Measurements from ENCODE around the gene GRIN2A.

GRIN2A gene

DNA sequence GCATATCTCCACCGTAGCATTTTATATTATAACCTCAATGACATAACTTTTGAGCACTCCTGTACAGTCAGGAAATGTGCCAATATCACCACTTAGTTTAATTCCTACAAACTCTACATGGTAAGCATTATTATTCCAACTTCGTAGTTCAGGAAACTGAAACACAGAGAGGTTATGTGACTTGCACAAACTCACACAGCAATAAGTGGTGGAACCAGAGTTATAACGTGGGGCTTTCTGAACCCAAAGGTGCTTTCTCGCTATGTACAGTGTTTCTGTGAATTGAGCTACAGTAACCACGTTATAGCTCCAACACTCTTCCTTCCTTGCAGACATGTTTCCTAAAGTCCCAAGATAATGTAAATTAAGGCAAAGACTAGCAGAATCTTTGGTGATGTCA, 330.2 kb downstream of the GRIN2A start:
- no peak for DNase-seq (ENCODE audit: low read depth)

DNA sequence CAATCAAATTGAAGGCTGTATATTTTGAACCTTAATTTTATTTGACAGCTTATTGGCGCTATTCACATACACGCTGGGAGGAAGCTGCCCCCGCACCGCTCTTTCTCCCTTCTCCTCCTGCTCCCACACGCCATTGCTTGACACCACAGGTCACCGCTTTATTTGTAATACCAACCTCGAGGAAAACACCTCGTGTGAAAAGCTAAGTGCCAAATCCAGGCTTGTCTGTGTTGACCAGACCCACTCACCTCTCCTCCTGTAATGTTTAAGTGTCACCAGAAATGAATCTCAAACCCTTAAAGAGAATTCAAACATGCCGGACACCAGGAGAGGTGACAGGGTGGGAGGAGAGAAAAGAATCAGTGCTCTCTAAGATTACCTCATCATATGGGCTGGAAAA, 331.4 kb downstream of the GRIN2A start:
- DNase-seq (ENCODE audit: low read depth) = no peak

DNA sequence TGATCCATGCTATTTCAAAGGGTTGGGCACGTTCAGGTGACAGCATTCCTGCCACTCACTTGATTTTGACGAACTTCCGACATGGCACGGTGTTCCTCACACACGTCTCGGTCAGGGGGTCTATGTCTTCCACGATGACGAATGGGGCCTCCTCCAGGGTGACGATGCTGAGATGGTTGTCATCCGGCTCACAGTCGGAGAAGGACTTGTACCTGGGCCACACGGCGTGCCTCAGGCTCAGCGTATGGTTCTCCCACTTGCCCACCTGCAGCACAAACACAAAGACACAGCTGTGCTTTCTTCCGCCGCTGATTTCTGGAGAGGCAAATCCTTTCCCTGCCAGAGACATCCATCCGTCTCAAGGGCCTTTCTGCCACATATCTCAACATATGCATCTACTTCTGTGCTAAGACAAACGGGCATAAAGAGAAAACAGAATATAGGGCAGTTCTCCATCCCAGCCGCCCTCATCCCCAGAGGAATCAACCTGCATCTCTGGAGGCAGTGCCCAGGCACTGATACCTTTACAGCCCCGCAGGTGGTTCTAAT, 332.5 kb downstream of the GRIN2A start:
- DNase-seq (ENCODE audit: low read depth) = no peak

DNA sequence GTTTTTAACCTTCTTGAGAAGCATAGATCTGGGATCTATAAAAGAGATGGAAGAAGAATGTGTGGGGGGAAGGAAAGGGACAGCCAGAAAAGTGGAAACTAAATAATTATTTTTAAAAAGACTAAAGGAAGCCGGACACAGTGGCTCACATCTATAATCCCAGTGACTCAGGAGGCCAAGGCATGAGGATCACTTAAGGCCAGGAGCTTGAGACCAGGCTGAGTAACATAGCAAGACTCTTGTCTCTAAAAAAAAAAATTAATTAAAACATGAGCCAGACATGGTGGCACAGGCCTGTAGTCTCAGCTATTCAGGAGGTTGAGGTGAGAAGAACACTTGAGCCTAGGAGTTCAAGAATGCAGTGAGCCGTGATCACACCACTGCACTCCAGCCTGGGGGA, 335.1 kb downstream of the GRIN2A start:
- DNase-seq (ENCODE audit: low read depth) = no peak

DNA sequence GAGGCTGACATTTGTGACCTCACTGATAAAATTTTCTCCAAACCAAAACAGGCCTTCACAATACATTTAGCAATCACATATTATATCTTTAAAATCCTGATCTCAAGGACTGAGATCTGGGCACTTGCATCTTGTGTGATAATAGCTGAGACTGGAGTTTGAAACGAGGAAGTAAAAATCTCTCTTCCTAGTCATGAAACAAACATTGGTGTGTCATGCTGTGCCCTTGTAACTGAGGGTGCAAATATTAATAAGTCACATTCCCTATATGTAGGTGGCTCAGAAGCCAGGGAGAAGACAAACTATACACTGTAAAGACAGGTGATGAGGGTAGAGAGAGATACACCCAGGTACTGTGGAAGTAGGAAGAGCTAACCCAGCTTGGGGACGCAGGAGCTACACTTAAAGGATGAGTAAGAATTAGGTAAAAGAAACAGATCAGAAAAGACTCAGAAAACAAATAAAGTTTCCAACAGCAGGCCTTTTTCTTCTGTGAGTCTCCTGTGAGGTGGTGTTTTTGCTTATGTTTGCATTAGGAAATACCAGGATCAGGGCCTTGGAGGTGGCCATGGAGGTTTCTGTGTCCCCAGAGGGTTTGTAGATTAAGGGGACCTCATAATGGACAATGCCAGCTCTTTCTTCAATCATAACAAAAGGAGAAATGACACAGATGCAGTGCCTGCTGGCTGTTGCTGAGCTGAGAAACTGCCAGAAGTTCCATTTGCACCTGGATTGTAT, 335.7 kb downstream of the GRIN2A start:
- no peak for DNase-seq (ENCODE audit: low read depth)

DNA sequence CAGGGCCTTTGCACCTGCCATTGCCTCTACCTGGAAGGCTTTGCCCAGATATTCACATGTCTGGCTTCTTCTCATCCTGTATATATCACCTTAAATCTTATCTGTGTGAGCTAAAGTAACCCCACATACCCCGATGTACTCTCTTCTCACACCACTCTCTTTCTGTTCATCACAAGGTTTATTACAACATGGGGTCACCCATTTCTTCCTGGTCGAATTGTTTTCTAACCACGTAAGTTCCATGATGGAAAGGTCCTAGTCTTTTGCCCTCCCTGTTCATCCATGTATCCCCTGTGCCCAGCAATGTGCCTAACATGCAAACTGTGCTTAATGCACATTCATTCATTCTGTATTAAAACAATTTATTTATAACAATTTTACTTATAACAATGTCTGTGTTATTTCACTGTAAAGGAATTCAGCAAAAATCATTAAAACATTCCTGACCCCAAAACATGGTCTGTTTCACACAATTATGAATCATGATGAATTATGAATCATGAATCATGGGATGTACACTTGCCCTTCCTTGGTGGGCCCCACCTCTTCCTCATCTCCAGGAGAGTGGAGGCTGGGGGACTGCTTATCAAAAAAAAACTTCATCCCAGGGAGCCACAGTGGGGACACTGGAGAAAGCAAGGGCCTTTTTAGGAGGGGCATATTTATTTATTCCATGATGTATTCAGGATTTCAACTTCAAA, 336.4 kb downstream of the GRIN2A start:
- DNase-seq (ENCODE audit: low read depth) = no peak

DNA sequence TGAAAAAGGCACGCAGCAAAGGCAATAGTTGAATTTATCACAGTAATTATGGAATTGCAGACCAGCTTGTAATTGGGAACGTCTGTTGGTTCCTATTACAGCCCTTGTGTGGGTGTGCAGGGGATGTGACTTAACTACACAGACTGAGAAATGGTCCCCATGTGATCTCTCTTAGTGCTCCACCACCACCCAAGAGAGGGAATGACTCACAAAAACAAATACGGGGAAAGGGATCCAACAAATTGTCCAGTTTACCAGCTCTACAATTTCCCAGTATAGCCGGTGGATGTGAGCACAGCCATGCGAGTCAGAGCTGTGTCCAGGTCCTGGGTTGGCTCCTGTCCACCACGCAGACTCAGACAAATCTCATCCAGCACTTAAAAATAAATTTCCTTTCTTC, 337.9 kb downstream of the GRIN2A start:
- DNase-seq (ENCODE audit: low read depth) = no peak

DNA sequence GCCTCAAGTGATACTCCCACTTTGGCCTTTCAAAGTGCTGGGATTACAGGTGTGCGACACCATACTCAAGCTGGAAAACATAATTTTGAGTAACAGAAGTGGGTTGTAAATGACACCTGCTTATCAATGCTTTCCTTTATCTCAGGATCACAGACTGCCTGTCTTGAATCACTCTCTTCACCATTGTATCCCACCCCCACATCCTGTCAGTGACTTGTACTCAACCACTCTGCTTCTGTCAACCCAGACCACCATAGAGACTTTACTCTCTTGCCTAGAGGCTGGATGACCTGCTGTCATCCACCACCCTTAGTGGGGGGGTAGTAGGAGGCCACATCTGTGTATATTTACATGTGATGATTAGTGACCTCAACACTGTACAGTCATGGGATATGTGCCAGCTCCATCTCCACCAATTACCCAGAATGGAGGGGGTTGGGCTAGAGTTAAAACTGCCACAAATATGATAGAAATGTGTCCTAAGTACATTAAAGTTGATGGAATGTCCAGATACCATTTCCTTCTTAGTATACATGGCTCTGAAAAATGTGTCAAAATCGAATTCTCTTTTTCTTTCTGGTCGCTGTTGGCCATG, 338.7 kb downstream of the GRIN2A start:
- DNase-seq (ENCODE audit: low read depth) = no peak

DNA sequence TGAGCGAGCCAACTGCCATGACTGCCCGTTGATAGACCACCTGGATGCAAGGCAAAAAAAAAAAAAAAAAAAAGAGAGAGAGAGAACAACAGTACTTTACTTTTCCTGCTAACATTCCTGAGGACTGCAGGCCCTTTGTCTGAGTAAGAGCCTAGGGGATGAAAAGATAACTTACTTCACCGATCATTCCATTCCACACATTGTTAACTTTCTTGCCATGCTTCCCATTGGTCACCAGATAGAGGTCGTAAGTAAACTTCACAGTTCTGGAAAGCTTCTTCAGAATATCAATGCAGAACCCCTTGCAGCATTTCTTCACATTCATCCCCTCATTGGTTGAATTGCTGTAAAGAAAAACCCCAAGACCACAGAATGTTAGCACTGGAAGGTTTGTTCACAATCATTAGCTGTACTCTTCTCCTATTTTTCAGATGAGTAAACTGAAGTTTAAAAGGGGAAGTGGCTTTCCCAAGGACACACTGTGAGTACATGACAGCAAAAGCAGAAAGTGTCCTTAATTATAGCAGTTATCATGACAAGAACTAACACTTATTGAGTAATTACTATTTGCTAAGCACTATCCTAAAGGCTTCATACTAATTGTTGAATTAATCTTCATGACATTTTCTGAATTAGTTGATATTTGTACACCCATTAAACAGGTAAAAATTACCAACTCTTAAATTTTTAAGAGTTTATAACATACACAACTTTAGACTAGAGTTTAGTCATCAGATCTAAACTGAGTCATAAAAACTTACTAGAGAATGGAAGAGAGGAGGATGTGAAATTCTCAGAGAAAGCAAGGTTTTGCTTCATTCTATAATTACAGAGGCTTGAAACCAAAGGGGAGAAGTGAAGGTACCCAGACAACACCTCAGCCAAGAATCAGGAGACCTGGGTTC, 341.2 kb downstream of the GRIN2A start:
- no peak for DNase-seq (ENCODE audit: low read depth)

DNA sequence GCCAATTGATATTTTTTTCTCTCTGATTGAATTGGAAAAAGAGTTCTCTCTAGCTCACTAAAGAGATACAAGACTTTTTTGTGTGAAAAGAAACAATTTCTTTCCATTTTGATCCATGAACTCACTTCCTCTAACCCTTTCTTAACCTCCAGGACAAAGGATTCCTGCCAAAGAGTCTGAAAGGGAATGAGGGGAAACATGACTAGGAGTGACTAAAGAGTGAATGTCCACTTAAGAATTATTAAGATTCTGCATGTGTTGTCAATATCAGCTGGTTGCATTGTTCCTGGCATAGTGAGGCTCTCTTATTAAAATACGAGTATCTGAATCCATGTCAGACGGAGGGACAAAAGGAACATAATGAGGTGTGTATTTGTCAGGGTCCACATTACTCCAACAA, 344.7 kb downstream of the GRIN2A start:
- DNase-seq (ENCODE audit: low read depth) = no peak

DNA sequence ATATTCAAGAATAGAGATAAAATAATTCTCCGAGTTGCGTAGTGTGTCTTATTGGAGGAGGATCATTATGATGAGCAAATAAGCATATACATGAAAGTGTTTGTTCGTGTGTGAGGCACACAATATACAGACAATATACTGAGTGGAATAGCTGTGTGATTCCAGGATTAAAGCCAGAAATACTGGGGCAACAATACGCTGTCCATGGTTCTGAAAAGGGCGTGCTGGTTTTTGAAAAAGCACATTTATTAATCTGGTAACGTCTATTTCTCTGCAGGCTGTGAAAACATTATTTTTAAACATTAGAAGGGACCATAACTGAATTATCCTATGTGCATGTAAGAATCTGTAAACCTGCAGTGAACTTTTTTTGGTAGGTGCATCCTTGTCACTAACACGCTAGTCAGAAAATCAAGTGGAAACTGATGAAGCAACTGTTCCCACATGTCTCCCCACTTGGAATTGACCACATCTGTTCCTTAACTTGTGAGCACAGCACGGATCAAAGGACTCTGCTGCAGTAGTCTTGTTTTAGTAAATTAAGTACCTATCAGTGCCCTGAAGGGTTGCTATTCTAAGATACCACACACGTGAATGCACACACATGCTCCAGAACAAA, 346.0 kb downstream of the GRIN2A start:
- DNase-seq (ENCODE audit: low read depth) = no peak

DNA sequence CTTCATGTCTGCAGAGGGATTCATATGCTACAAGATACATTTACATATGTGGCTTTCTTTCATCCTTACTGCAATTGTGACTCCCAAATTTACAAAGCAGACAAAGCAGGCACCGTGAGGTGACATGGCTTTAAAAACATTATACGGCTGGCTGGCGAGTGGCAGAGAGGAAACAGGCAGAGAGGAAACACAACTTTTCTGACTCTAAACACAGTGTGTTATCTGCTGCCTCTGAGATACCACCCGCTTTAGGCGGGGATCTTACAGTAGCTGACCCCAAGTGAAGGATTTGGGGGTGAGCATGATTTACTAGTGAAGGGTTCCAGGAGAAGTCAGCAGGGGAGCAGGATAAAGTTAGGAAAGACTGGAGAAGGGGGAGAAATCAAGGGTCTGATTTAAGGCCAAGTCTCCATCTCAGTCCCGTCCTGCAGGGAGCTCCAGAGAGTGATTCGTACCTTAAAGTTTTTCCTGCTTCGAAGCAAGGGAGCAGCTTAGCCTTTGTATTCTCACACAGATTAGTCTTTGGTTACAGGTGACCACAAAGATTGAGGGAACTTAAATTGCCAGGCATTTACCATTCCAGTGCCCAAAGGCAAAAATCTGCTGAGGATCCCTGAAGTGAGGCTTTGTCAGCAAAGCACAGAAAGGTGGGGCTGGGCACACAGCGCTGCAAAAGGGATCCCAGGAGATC, 355.0 kb downstream of the GRIN2A start:
- DNase-seq (ENCODE audit: low read depth) = no peak

DNA sequence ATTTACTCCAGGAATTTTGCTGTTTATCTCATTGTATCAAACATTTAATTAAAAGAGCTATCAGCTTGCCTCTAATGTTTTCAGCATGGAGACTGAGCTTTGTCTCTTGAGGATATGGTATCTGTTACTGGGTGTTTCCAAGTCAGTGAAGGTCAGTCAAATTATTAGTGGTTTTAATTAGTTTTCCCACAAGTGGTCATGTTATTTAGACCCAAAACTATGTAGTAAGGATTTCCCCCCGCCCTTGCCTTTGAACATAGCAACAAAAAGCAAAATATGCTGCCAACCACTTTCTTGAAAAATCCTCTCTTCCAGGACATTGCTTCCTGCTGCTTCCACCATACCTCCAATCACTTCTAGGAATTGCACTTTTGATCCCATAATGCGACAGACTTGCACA, 355.6 kb downstream of the GRIN2A start:
- DNase-seq (ENCODE audit: low read depth) = no peak

DNA sequence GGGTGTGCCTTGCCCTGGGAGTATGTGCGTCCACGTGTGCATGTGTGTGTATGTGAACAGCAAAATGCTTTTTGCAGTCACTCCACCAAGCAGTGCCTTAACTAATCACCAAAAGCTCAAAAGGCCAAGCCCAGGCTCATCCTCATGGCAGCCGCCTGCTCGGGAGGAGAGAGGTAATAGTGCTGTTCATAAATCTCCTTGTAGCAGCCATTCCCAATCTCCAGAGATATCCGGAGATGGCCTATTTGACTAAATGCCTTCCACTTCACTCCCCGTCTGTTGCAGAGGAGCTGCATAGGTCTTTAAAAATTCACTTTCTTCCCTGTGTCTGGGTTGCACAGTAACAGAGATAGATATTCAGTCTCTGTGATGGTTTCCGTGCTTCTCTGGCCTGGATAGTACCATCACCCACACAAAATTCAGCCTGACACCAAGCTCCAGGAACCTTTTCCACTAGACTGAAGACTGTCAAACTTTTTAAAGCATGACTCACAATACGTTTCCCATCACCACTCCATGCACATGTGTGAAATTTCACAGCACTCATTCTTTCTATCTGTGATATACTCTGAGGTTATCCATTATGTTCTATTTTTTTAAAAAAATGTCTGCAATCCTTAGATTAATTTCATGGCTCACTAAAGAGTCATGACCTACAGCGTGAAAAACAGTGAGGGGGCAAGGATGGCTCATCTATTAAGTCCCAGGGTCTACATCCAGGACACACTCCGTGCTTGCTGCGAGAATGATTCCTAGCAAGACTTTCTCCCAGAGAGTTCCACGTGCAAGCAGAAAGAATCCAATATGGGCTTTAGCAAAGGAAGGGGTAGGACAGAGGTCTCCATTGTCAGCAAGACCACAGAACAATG, 357.8 kb downstream of the GRIN2A start:
- no peak for DNase-seq (ENCODE audit: low read depth)

DNA sequence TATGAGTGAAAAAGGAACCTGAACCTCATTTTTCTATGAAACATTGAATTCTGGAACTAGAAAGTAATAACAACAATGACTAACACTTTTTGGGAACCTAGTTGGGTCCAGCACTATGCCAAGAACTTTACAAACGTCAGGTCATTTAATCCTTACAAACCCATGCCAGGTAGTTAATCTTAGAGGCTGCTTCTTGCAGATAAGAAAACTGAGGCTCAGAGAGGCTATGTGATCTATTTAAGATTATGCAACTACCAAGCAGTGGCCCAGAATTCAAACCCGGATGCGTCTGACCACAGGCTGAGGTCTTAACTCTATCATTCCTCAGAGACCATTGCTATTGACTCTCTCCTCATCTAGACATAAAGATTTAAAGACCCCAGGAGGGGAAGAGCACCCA, 358.7 kb downstream of the GRIN2A start:
- DNase-seq (ENCODE audit: low read depth) = no peak

DNA sequence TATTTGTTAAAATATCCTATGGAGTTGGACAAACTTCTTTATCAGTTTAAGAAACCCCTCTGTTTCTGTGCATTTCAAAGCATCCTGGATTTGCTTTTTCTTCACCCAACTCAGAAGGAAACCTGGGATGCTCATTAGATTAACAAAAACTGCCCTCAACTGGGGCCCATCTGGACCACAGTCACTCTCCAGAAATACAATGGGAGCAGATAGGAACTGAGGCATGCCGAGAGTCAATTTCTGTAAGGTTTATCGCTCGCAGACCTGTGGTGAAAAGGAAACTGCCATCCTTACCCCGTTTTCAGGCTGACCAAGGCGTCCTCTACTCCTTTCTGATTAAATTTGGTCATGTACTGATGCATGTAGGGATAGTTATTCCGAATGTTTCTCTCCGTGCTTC, 360.3 kb downstream of the GRIN2A start:
- no peak for DNase-seq (ENCODE audit: low read depth)

DNA sequence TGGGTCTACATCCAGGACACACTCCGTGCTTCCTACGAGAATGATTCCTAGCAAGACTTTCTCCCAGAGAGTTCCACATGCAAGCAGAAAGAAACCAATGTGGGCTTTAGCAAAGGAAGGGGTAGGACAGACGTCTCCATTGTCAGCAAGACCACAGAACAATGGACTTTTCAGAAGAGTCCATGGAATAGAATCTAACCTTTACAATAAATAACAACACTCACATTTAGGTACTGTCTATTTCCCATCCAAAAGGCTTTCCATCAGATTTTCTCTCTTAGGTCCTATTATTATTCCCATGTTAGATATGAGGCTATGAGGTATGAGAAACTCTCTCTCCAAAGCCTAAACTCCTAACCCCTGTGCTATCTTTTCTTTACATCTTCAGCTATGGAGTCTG, 360.9 kb downstream of the GRIN2A start:
- DNase-seq (ENCODE audit: low read depth) = no peak

DNA sequence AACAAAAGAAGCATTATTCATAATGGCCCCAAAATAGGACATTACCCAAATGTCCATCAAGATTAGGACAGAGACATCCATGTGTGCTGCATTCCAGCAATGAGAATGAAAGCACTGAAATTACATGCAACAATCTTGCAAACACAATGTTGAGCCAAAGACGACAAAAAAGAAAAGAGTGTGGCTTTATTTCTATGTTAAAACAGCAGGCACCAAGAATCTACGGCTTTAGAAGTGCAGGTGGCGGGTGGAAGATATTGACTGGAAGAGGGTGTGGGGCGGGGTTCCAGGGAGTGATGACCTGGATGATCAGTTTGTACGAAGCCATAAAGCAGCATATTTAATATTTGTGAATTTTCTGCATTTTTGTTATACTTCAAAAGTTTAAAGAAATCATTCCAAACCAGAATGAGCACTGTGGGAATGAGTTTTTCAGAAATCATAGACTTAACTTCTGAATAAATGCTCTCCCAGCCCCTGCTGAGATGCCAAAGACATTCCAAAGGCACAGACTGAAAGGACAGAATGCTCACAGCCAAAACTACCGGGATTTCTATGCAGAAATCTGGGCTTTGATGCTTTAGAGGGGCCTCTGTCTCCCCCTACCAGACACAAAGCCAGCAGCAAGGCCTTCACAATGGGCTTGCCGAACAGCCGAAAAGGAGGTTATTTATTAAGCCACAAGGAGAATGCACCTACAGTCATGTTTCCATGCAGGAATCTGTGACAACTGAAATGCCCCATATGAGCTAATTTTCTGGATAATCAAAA, 361.6 kb downstream of the GRIN2A start:
- DNase-seq (ENCODE audit: low read depth) = no peak

DNA sequence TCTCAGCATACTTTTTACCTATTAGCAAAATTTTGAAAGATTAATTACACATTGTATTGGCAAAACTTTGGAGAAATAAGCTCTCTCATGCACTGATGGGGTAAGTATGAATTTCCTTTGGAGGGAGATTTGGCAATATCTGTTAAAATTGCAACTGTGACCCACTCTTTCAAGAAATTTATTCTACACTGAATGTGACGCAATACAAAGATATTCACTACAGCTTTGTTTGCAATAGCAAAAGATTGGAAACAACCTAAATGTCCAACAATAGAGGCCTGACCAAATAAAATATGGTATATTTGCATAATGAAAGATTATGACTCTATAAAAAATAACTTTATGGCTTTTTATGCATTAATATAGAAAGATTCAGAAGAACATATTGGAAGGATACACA, 363.5 kb downstream of the GRIN2A start:
- DNase-seq (ENCODE audit: low read depth) = no peak
